H1 (cell line): Measurements from ENCODE around the gene GRK6. TPM values are rescaled to one million over a fixed set of nuclear protein-coding genes. Genes with fewer than 3 reads are reported as not detected.

Experiments
- CTCF ChIA-PET: fragments of 300-600 bp; sonication (Branson Sonifier 250); formaldehyde crosslinking; loops from one replicate; lab custom pipeline; 2021; ENCODE audit not compliant: partially characterized antibody; lab: Charles Lee
- POLR2A ChIA-PET: fragments of 300-600 bp; sonication (Branson Sonifier 250); formaldehyde crosslinking; loops from one replicate; lab custom pipeline; 2021; ENCODE audit warnings: inconsistent platforms; ENCODE audit not compliant: partially characterized antibody; lab: Charles Lee
- DNase-seq, 2 experiments: peaks; one replicate each; pipeline versions ENCODE4 v3.0.0 to v3.0.0-alpha.2; 2010 to 2022; ENCODE audit warnings: low spot score in 2 of 2, low read depth in 1 of 2, mixed read lengths in 1 of 2
- FAIRE-seq: peaks from 2 replicates; lab custom pipeline; 2011; peaks lifted over from hg19 to GRCh38; lab: Jason Lieb, UNC
- H2AFZ ChIP-seq: 2 replicates; pipeline ENCODE4 v1.8.1; 2012; ENCODE audit warnings: low read length, inconsistent platforms
- H2AK5ac ChIP-seq: 2 replicates; pipeline ENCODE4 v1.6.1; 2013; ENCODE audit warnings: low read depth, low read length
- H2BK120ac ChIP-seq: replicated peaks from 2 replicates; pipeline ENCODE3; 2013; ENCODE audit warnings: low read depth, low read length, inconsistent platforms
- H2BK12ac ChIP-seq: 2 replicates; pipeline ENCODE4 v1.6.1; 2013; ENCODE audit warnings: low read depth, low read length
- H2BK15ac ChIP-seq: 2 replicates; pipeline ENCODE4 v1.6.1; 2013; ENCODE audit warnings: low read length
- H2BK20ac ChIP-seq: 2 replicates; pipeline ENCODE4 v1.6.1; 2013; ENCODE audit warnings: low read length
- H2BK5ac ChIP-seq: 2 replicates; pipeline ENCODE4 v1.6.1; 2013; ENCODE audit warnings: low read depth, low read length
- H3K14ac ChIP-seq: 2 replicates; pipeline ENCODE4 v1.6.1; 2013; ENCODE audit warnings: inconsistent platforms; ENCODE audit not compliant: insufficient read length
- H3K18ac ChIP-seq: 2 replicates; pipeline ENCODE4 v1.6.1; 2013; ENCODE audit warnings: low read length; ENCODE audit errors: extremely low read depth
- H3K23ac ChIP-seq: 2 replicates; pipeline ENCODE4 v1.6.1; 2013; ENCODE audit warnings: inconsistent platforms; ENCODE audit not compliant: insufficient read length
- H3K23me2 ChIP-seq: 2 replicates; pipeline ENCODE4 v1.6.1; 2013; ENCODE audit warnings: low read depth, low read length
- H3K27ac ChIP-seq: 2 replicates; pipeline ENCODE4 v1.6.1; 2011; ENCODE audit warnings: low read depth, low read length, inconsistent platforms
- H3K27me3 ChIP-seq, 4 experiments: replicated peaks in 1 of 4; 1 replicate in 1 of 4; 2 replicates in 3 of 4; pipeline versions ENCODE4 v1.6.1 to v1.8.1; 2011 to 2013; ENCODE audit warnings: low read length in 3 of 4, mild to moderate bottlenecking in 3 of 4, inconsistent platforms in 2 of 4, mixed read lengths in 2 of 4, moderate library complexity in 1 of 4; ENCODE audit not compliant: control insufficient read depth in 3 of 4, insufficient read depth in 3 of 4; ENCODE audit errors: extremely low read depth in 1 of 4
- H3K36me3 ChIP-seq, 4 experiments: 2 replicates each; pipeline versions ENCODE4 v1.6.1 to v1.8.1; 2011 to 2013; ENCODE audit warnings: mild to moderate bottlenecking in 4 of 4, low read length in 3 of 4, moderate library complexity in 2 of 4, control low read depth in 1 of 4, inconsistent platforms in 1 of 4; ENCODE audit not compliant: insufficient read depth in 4 of 4, control insufficient read depth in 2 of 4
- H3K4ac ChIP-seq: replicated peaks from 2 replicates; pipeline ENCODE3; 2013; ENCODE audit warnings: low read length, low read depth, mixed read lengths, inconsistent platforms; ENCODE audit not compliant: insufficient read length
- H3K4me1 ChIP-seq, 4 experiments: replicated peaks in 1 of 4; 1 replicate in 1 of 4; 2 replicates in 3 of 4; pipeline versions ENCODE4 v1.6.1 to v1.8.1; 2011 to 2013; ENCODE audit warnings: low read length in 3 of 4, inconsistent platforms in 2 of 4, mixed read lengths in 1 of 4; ENCODE audit not compliant: insufficient read depth in 4 of 4, control insufficient read depth in 3 of 4
- H3K4me2 ChIP-seq, 2 experiments: 2 replicates each; pipeline versions ENCODE4 v1.6.1 to v1.8.1; 2011 to 2013; ENCODE audit warnings: low read depth in 2 of 2, low read length in 2 of 2, control low read depth in 1 of 2, inconsistent platforms in 1 of 2, mild to moderate bottlenecking in 1 of 2; ENCODE audit not compliant: insufficient read depth in 1 of 2
- H3K4me3 ChIP-seq, 4 experiments: fragments of 200-600, 300-600 bp in 1 of 4; sonication (generic), shearing (Covaris generic), sonication (Bioruptor Twin) in 1 of 4; 2 replicates each; pipeline versions ENCODE4 v1.5.1 to v1.8.1; 2011 to 2016; ENCODE audit warnings: low read length in 4 of 4, low read depth in 3 of 4, control low read depth in 2 of 4, inconsistent platforms in 2 of 4, mild to moderate bottlenecking in 2 of 4, mixed read lengths in 1 of 4, moderate library complexity in 1 of 4; ENCODE audit not compliant: insufficient read depth in 2 of 4; ENCODE audit errors: extremely low read depth in 1 of 4
- H3K56ac ChIP-seq: replicated peaks from 2 replicates; pipeline ENCODE3; 2013; ENCODE audit warnings: low read depth, mild to moderate bottlenecking, mixed read lengths, low read length, inconsistent platforms; ENCODE audit not compliant: insufficient read length
- H3K79me1 ChIP-seq: 2 replicates; pipeline ENCODE4 v1.6.1; 2013; ENCODE audit warnings: low read depth, low read length, control low read depth
- H3K79me2 ChIP-seq, 2 experiments: 2 replicates each; pipeline versions ENCODE4 v1.6.1 to v1.8.1; 2012 to 2013; ENCODE audit warnings: low read length in 2 of 2, mild to moderate bottlenecking in 2 of 2, inconsistent platforms in 1 of 2; ENCODE audit not compliant: insufficient read depth in 2 of 2, control insufficient read depth in 1 of 2
- H3K9ac ChIP-seq, 4 experiments: replicated peaks in 1 of 4; 1 replicate in 1 of 4; 2 replicates in 3 of 4; pipeline versions ENCODE4 v1.6.1 to v1.8.1; 2011 to 2013; ENCODE audit warnings: low read depth in 3 of 4, low read length in 3 of 4, control low read depth in 2 of 4, mild to moderate bottlenecking in 2 of 4, moderate library complexity in 2 of 4, inconsistent platforms in 1 of 4; ENCODE audit errors: extremely low read depth in 1 of 4
- H3K9me3 ChIP-seq, 2 experiments: 2 replicates each; pipeline versions ENCODE4 v1.6.1 to v1.8.1; 2012 to 2013; ENCODE audit warnings: mild to moderate bottlenecking in 2 of 2, moderate library complexity in 2 of 2, control low read depth in 1 of 2, inconsistent platforms in 1 of 2, low read depth in 1 of 2, low read length in 1 of 2, mixed read lengths in 1 of 2; ENCODE audit not compliant: insufficient read depth in 2 of 2
- H4K20me1 ChIP-seq, 2 experiments: replicated peaks in 1 of 2; 2 replicates each; pipeline versions ENCODE3 to v1.8.1; 2011 to 2013; ENCODE audit warnings: inconsistent platforms in 2 of 2, low read length in 2 of 2, mild to moderate bottlenecking in 1 of 2; ENCODE audit not compliant: insufficient read depth in 2 of 2, control insufficient read depth in 1 of 2
- H4K5ac ChIP-seq: 2 replicates; pipeline ENCODE4 v1.6.1; 2013; ENCODE audit warnings: low read length, low read depth, mixed read lengths, inconsistent platforms; ENCODE audit not compliant: insufficient read length
- H4K8ac ChIP-seq: 2 replicates; pipeline ENCODE4 v1.8.0; 2013; ENCODE audit warnings: mild to moderate bottlenecking, moderate library complexity, low read length, inconsistent platforms; ENCODE audit not compliant: insufficient read depth; ENCODE audit errors: extremely low read depth
- H4K91ac ChIP-seq: replicated peaks from 2 replicates; pipeline ENCODE3; 2013; ENCODE audit warnings: low read length, mixed read lengths, inconsistent platforms; ENCODE audit not compliant: insufficient read length
- BCL11A ChIP-seq, 2 experiments: IDR thresholded peaks; one replicate each; pipeline ENCODE4 v1.6.1; 2011; ENCODE audit warnings: low read depth in 2 of 2, low read length in 2 of 2, mild to moderate bottlenecking in 2 of 2
- CHD2 ChIP-seq: IDR thresholded peaks from 2 replicates; pipeline ENCODE4 v1.6.1; 2012; ENCODE audit warnings: low read length, improper control_type of control experiment
- CTBP2 ChIP-seq: IDR thresholded peaks from 2 replicates; pipeline ENCODE4 v1.7.0; 2011; ENCODE audit warnings: borderline replicate concordance, mild to moderate bottlenecking, moderate library complexity, mixed read lengths, low read length; ENCODE audit not compliant: insufficient read depth, insufficient read length
- EP300 ChIP-seq, 2 experiments: IDR thresholded peaks; 1 replicate in 1 of 2; 2 replicates in 1 of 2; pipeline ENCODE4 v1.6.1; 2011 to 2012; ENCODE audit warnings: low read depth in 2 of 2, low read length in 2 of 2, mild to moderate bottlenecking in 2 of 2, borderline replicate concordance in 1 of 2, inconsistent platforms in 1 of 2, moderate library complexity in 1 of 2
- JUN ChIP-seq: IDR thresholded peaks from 2 replicates; pipeline ENCODE4 v1.6.1; 2011; ENCODE audit warnings: low read depth, mild to moderate bottlenecking, improper control_type of control experiment, low read length
- NRF1 ChIP-seq: IDR thresholded peaks from 2 replicates; pipeline ENCODE4 v1.6.1; 2011; ENCODE audit warnings: mild to moderate bottlenecking, low read depth, low read length, improper control_type of control experiment
- SIRT6 ChIP-seq: IDR thresholded peaks from one replicate; pipeline ENCODE4 v1.7.1; 2012; ENCODE audit warnings: low read length, inconsistent platforms
- TCF12 ChIP-seq: IDR thresholded peaks from 2 replicates; pipeline ENCODE4 v1.6.1; 2011; ENCODE audit warnings: low read depth, mild to moderate bottlenecking, low read length
- WGBS, 2 experiments: shearing (Covaris generic) in 1 of 2; methylation state at CpG; one replicate each; pipeline versions ENCODE4 v1.1.6 to v1.1.7; 2013 to 2015; ENCODE audit warnings: low lambda C conversion rate in 2 of 2, mixed read lengths in 2 of 2, inconsistent platforms in 1 of 2, low coverage in 1 of 2, missing lambda C conversion rate in 1 of 2; ENCODE audit not compliant: insufficient replicate concordance in 2 of 2, insufficient coverage in 1 of 2, insufficient read length in 1 of 2; ENCODE audit errors: extremely low coverage in 1 of 2, missing lambda C conversion rate in 1 of 2; 5-methylcytosine and 5-hydroxymethylcytosine counted together
- polyA plus RNA-seq, 7 experiments: library from polyadenylated mRNA; depleted of rRNA in 3 of 7; stranded (reverse) in 5 of 7; unstranded in 2 of 7; fragments of >200 nt in 5 of 7; fragments of 200-250 nt in 2 of 7; gene quantifications; 1 replicate in 5 of 7; 2 replicates in 1 of 7; 4 replicates in 1 of 7; pipeline versions ENCODE4 v1.2.1 to v1.2.3, GENCODE V29; 2011 to 2013; ENCODE audit warnings: missing spikeins in 2 of 7, mixed read lengths in 2 of 7
- total RNA-seq: library from RNA; stranded (reverse); fragmentation: NEBNext Ultra II Directional; extraction: Animal tissue kit (Norgen Biotek cat#: 25700); gene quantifications from 2 replicates; pipeline ENCODE4 v1.2.1, GENCODE V29; 2021
- TF ChIP-seq, protein P1 (sequence below): IDR thresholded peaks from 2 replicates; pipeline ENCODE4 v1.6.1; 2011; ENCODE audit warnings: low read depth, mild to moderate bottlenecking, low read length; ENCODE audit not compliant: insufficient read depth

GRK6 gene
- total and polyA plus RNA-seq, 2 of the 8 experiments (the other 6 are each of a cell fraction or from before 2014, with no cell fraction given) = 31.8 to 57.8 TPM

DNA sequence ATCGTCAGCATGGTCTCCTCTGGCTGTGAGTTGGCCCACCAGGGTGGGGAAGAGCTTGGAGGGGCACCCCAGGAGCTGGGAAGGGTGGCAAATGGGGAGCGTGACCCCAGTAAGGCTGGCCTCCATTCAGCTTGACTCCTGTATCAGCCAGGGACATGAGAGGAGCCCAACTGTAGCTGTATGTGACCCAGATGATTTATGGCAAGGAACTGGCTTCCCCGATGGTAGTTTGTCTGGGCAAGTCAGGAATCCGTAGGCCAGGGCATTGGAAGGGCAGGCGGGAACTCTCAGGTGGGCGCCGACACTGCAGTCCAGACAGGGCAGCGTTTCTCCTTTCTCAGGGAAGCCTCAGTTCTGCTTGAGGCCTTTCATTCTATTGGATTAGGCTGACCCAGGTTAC lies 39.9 kb upstream of the GRK6 start:
- no peak overlapping the region for H3K18ac ChIP-seq
- 95% methylated on average over 8 of the region's 8 CpGs; no CpG with 5 or more reads in 1 of the 2 experiments for WGBS, 2 experiments
- FAIRE-seq = no peak
- no peak overlapping the region for H3K4me3 ChIP-seq
- no peak overlapping the region for H4K5ac ChIP-seq
- H3K4ac ChIP-seq = no peak overlapping the region
- no peak overlapping the region for H2AFZ ChIP-seq
- H3K14ac ChIP-seq = no peak overlapping the region
- CTCF ChIA-PET = interaction anchor here (0.6 to 18.7 kb wide), 10 partner anchors 9 to 643 kb away, joined by 3 to 430 read pairs (median 4); partner anchors contain the start of genes GRK6, MXD3 and PRR7
- no peaks in the 10 kb centered on the region for H3K79me2 ChIP-seq
- no peak overlapping the region for H2BK12ac ChIP-seq
- H2BK5ac ChIP-seq = no peak overlapping the region
- no peak overlapping the region for H2BK120ac ChIP-seq
- H3K79me1 ChIP-seq = no peaks in the 10 kb centered on the region
- H3K27ac ChIP-seq = no peak overlapping the region
- H2BK20ac ChIP-seq = no peak overlapping the region
- TF ChIP-seq TCF12 (no peak), SIRT6 (no peak), CTBP2 (no peak), NRF1 (no peak), BCL11A (IDR thresholded peaks at IDR 0.05; ENCODE audit: low read depth in 2 of 2, low read length in 2 of 2) (no peak), JUN (no peak), CHD2 (no peak), EP300 (IDR thresholded peaks at IDR 0.05; ENCODE audit: borderline replicate concordance in 1 of 2, low read depth in 2 of 2, low read length in 2 of 2) (no peak)
- TF ChIP-seq, protein P1, sequence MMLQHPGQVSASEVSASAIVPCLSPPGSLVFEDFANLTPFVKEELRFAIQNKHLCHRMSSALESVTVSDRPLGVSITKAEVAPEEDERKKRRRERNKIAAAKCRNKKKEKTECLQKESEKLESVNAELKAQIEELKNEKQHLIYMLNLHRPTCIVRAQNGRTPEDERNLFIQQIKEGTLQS = no peak
- POLR2A ChIA-PET = interaction anchor here (1.0 to 6.0 kb wide), 3 partner anchors 15 to 69 kb away, joined by 3 to 49 read pairs (median 4); partner anchors contain the start of gene PRR7
- H4K91ac ChIP-seq = no peak overlapping the region
- H3K56ac ChIP-seq = no peak overlapping the region
- H3K23me2 ChIP-seq = no peaks in the 10 kb centered on the region
- no peak overlapping the region for H4K8ac ChIP-seq
- no peaks in the 10 kb centered on the region for H3K9me3 ChIP-seq
- H3K27me3 ChIP-seq = peaks cover 0 to 19% (median 10%) of the 10 kb centered on the region in 4 experiments; a peak in 6 of 7 replicates
- no peak for DNase-seq
- no peak overlapping the region for H3K23ac ChIP-seq
- no peak overlapping the region for H3K4me2 ChIP-seq
- H2AK5ac ChIP-seq = no peak overlapping the region
- H3K36me3 ChIP-seq = no peaks in the 10 kb centered on the region
- H4K20me1 ChIP-seq = no peaks in the 10 kb centered on the region
- no peak overlapping the region for H3K9ac ChIP-seq
- peaks cover 0 to 7% (median 3%) of the 10 kb centered on the region in 4 experiments; a peak in 5 of 7 replicates for H3K4me1 ChIP-seq
- H2BK15ac ChIP-seq = no peak overlapping the region
